ENCODE measurements around the gene NOS1AP. TPM values are rescaled to one million over a fixed set of nuclear protein-coding genes. Genes with fewer than 3 reads are reported as not detected.

The NOS1AP gene
- total RNA-seq, 4 donors from 2014 or later, result 8.5 to 34.8 (median 14.1) TPM

DNA sequence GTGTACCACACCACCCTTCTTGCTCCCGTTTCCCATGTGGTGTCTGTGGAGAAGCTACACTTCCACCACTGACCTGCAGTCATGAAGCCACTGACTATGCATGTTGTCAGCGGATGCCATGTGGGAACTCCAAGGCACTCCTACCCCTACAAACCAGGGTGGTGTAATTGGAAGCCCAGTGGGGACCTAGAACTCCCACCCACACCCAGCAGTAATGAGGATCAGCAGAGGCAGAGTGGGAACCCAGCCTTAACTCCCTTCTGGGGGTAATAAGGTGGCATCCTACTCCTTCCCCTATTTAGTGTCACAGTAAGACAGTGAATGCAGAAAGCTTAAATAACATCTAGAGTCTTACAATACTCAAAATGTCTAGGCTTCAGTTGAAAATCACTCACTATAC is 228.8 kb downstream of the NOS1AP start:
- Histone ChIP-seq H3K36me3 (no peaks in the 10 kb centered on the region), H3K27ac (no peak overlapping the region), H3K27me3 (no peaks in the 10 kb centered on the region), H3K4me3 (no peak overlapping the region), H3K4me1 (no peaks in the 10 kb centered on the region), H3K9me3 (no peaks in the 10 kb centered on the region)
- intact Hi-C loops (cut with DNase I; ENCODE audit: low total_unique reads) (no loop called here), in situ Hi-C loops (cut with MboI; ENCODE audit: low pct_ligation_motif_present in 1 of 4, low pct_unique_long_range_greater_than_20kb in 1 of 4, low sequenced_read_pairs in 3 of 4) (no loop called here)
- no peak for TF ChIP-seq POLR2AphosphoS5 (IDR thresholded peaks at IDR 0.05)
- TF ChIP-seq CTCF (IDR thresholded peaks at IDR 0.05), result no peak
- TF ChIP-seq EP300 (IDR thresholded peaks at IDR 0.05; ENCODE audit: low read depth), result no peak
- TF ChIP-seq POLR2A (IDR thresholded peaks at IDR 0.05), result no peak
- DNase-seq, result no peak
- 79% methylated on average over 2 of the region's 2 CpGs; no CpG with 5 or more reads in 1 of the 2 donors for WGBS, 2 donors (ENCODE audit: low coverage in 1 of 2)

DNA sequence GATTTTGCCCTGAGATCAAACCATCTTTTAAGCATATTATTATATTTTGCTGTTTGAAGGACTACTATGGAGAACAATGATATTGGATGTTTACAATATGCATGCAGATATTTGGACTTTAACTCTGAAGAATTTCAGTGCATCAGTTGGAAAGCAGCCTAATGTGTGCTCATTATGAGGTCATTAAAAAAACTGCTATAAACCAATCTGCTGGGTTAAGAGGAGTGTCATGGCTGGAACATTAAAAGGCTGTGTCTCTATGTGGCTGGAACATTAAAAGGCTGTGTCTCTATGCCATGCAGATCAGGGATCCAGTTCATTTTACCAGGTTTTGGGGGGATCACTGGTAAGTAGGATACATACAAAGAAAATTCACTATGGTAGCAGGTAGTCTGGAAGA is 229.5 kb downstream of the NOS1AP start:
- Histone ChIP-seq H3K27me3 (no peaks in the 10 kb centered on the region), H3K36me3 (no peaks in the 10 kb centered on the region), H3K27ac (no peak overlapping the region), H3K9me3 (no peaks in the 10 kb centered on the region), H3K4me1 (no peaks in the 10 kb centered on the region), H3K4me3 (no peak overlapping the region)
- in situ Hi-C loops (cut with MboI; ENCODE audit: low pct_ligation_motif_present in 1 of 4, low pct_unique_long_range_greater_than_20kb in 1 of 4, low sequenced_read_pairs in 3 of 4) (no loop called here), intact Hi-C loops (cut with DNase I; ENCODE audit: low total_unique reads) (no loop called here)
- DNase-seq, result no peak
- TF ChIP-seq CTCF (IDR thresholded peaks at IDR 0.05) (no peak), POLR2A (IDR thresholded peaks at IDR 0.05) (no peak), EP300 (IDR thresholded peaks at IDR 0.05; ENCODE audit: low read depth) (no peak), POLR2AphosphoS5 (IDR thresholded peaks at IDR 0.05) (no peak)

DNA sequence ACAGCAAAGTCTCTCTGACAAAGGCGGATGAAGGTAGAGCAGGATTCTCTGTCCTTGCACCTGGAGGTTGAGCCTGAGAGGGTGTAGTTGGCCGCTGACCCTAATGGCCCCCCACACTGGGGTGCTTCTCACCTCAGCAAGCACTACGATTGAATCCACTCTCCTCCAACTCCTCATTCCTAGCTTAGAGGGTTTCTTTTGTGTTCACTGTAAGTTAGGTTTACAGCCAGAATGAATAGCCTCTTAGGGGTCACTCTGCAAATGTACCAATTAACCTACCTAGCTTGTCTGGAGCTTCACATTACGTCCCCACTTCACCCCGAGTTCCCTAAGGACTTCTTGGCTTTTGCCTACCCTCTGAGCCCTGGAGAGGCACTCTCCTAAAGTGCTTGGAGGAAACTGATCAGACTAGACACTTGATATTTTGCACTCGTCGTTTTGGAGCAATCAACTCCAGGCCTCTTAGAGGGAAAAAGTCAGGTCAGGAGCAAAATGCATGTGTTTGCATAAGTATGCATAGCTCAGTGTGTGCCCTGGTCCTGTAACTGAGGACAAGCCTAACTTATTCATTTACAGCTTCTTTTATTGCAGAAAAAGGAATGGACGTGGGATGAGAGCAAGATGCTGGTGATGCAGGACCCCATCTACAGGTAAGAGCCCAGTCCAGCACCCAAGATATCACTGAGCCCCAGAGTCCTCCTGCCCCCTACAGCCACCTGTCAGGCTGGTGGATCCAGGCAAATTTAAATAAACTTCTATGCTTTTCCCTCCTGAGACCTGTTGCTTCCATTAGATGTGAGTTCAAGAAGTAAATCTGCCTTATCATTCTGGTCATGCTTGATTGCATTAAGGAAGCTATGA is 230.8 kb downstream of the NOS1AP start:
- no peak overlapping the region for H3K27ac ChIP-seq
- 77 to 84% methylated on average over 6 to 8 of the region's 8 CpGs for WGBS, 2 donors (ENCODE audit: low coverage in 1 of 2)
- H3K36me3 ChIP-seq, result no peaks in the 10 kb centered on the region
- TF ChIP-seq CTCF (IDR thresholded peaks at IDR 0.05) (no peak), POLR2A (IDR thresholded peaks at IDR 0.05) (no peak), POLR2AphosphoS5 (IDR thresholded peaks at IDR 0.05) (no peak), EP300 (IDR thresholded peaks at IDR 0.05; ENCODE audit: low read depth) (no peak)
- no peak for DNase-seq
- no peaks in the 10 kb centered on the region for H3K4me1 ChIP-seq
- H3K9me3 ChIP-seq, result no peaks in the 10 kb centered on the region
- H3K27me3 ChIP-seq, result no peaks in the 10 kb centered on the region
- no peak overlapping the region for H3K4me3 ChIP-seq
- in situ Hi-C loops (cut with MboI; ENCODE audit: low pct_ligation_motif_present in 1 of 4, low pct_unique_long_range_greater_than_20kb in 1 of 4, low sequenced_read_pairs in 3 of 4), result no loop called here
- intact Hi-C loops (cut with DNase I; ENCODE audit: low total_unique reads), result no loop called here

GRCh38 chr1:162301696-162302095 is 232.2 kb downstream of the NOS1AP start:
- H3K9me3 ChIP-seq, result no peaks in the 10 kb centered on the region
- in situ Hi-C loops (cut with MboI; ENCODE audit: low pct_ligation_motif_present in 1 of 4, low pct_unique_long_range_greater_than_20kb in 1 of 4, low sequenced_read_pairs in 3 of 4) (no loop called here), intact Hi-C loops (cut with DNase I; ENCODE audit: low total_unique reads) (no loop called here)
- no peaks in the 10 kb centered on the region for H3K27me3 ChIP-seq
- DNase-seq, result no peak
- WGBS, 2 donors (ENCODE audit: low coverage in 1 of 2), result 88 to 89% methylated on average over 3 to 4 of the region's 4 CpGs
- no peak overlapping the region for H3K27ac ChIP-seq
- TF ChIP-seq POLR2AphosphoS5 (IDR thresholded peaks at IDR 0.05) (no peak), POLR2A (IDR thresholded peaks at IDR 0.05) (no peak), CTCF (IDR thresholded peaks at IDR 0.05) (no peak), EP300 (IDR thresholded peaks at IDR 0.05; ENCODE audit: low read depth) (no peak)
- no peaks in the 10 kb centered on the region for H3K36me3 ChIP-seq
- no peak overlapping the region for H3K4me3 ChIP-seq
- H3K4me1 ChIP-seq, result no peaks in the 10 kb centered on the region

Data from transverse colon (tissue), 4 donors.